22Rv1 (cell line): ENCODE measurements around the gene TXLNB.

Experiments used
- CTCF ChIP-seq: fragments of 450-650 bp; IDR thresholded peaks from 2 replicates; pipeline ENCODE4 v1.5.1; 2017; ENCODE audit warnings: mild to moderate bottlenecking
- ZFX ChIP-seq: fragments of 450-650 bp; IDR thresholded peaks from 2 replicates; pipeline ENCODE4 v1.6.1; 2017; ENCODE audit warnings: antibody characterized with exemption, borderline replicate concordance

DNA sequence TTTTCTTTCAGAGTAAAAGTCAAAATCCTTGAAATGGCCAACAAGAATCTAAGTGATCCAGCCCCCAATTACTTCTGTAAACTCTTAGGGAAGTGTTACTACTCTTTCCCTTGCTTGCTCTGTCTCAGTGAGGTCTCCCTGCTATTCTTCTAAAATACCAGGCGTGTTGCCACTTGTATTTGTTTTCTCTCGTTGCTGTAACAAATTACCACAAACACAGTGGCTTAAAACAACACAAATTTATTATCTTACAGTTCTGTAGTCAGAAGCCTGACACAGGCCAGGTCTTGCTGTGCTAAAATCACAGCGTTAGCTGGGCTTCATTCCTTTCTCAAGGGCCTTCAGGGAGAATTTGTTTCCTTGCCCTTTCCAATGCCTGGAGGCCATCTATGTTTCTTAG lies 97.1 kb downstream of the TXLNB start:
- TF ChIP-seq CTCF = no peak
- no peak for TF ChIP-seq ZFX
